ENCODE results near the gene LAX1.

LAX1 gene

GRCh38 chr1:203797948-203798655, 33.1 kb downstream of the LAX1 start:
- H3K36me3 Mint-ChIP-seq (ENCODE audit: insufficient read depth): peaks cover 36% of the 10 kb centered on the region
- peaks cover 53% of the 10 kb centered on the region for H3K4me1 Mint-ChIP-seq
- H3K27ac Mint-ChIP-seq (ENCODE audit: low read depth): no peak overlapping the region
- no peaks in the 10 kb centered on the region for H3K27me3 Mint-ChIP-seq
- peak overlapping the region; percentile 91 for H3K4me3 Mint-ChIP-seq
- ATAC-seq (replicated peaks; ENCODE audit: extremely low read depth, poor library complexity, severe bottlenecking) (no peak), DNase-seq (ENCODE audit: low spot score in 2 of 2) (no peak)
- H3K9me3 Mint-ChIP-seq: no peaks in the 10 kb centered on the region

DNA sequence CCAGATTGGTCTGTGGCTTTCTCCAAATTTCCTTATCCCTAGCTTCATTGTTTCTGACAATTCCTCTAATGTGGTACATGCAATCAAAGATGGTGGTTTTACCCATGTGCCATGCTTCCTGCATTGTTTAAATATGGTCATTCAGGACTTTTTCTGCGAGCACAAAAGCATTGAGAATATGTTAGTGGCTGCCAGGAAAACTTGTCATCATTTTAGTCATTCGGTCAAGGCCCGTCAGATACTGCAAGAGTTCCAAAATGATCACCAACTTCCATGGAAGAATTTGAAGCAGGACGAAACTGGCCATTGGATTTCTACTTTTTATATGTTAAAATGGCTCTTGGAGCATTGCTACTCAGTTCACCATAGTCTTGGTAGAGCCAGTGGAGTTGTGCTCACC, 34.2 kb downstream of the LAX1 start:
- no peak overlapping the region for H3K27ac Mint-ChIP-seq (ENCODE audit: low read depth)
- peaks cover 63% of the 10 kb centered on the region for H3K4me1 Mint-ChIP-seq
- no peaks in the 10 kb centered on the region for H3K27me3 Mint-ChIP-seq
- no peak for ATAC-seq (replicated peaks; ENCODE audit: extremely low read depth, poor library complexity, severe bottlenecking)
- H3K4me3 Mint-ChIP-seq: no peak overlapping the region
- DNase-seq (ENCODE audit: low spot score in 2 of 2): no peak
- H3K36me3 Mint-ChIP-seq (ENCODE audit: insufficient read depth): peaks cover 46% of the 10 kb centered on the region
- H3K9me3 Mint-ChIP-seq: no peaks in the 10 kb centered on the region

DNA sequence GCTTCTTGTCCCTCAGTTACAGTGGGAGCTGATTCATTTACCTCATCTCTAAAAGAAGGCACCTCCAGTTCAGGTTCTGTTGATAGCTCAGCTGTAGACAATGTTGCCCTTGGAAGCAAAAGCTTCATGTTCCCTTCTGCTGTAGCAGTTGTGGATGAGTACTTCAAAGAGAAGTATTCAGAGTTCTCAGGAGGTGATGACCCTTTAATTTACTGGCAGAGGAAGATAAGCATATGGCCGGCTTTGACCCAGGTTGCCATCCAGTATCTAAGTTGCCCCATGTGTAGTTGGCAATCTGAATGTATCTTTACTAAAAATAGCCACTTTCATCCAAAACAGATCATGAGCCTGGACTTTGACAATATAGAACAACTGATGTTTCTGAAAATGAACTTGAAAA, 35.0 kb downstream of the LAX1 start:
- ATAC-seq (replicated peaks; ENCODE audit: extremely low read depth, poor library complexity, severe bottlenecking) (no peak), DNase-seq (ENCODE audit: low spot score in 2 of 2) (no peak)
- Mint-ChIP-seq H3K27ac (ENCODE audit: low read depth) (no peak overlapping the region), H3K36me3 (ENCODE audit: insufficient read depth) (peaks cover 54% of the 10 kb centered on the region), H3K4me1 (peaks cover 66% of the 10 kb centered on the region), H3K9me3 (no peaks in the 10 kb centered on the region), H3K27me3 (no peaks in the 10 kb centered on the region), H3K4me3 (no peak overlapping the region)

GRCh38 chr1:203805689-203806088, 40.7 kb downstream of the LAX1 start:
- DNase-seq (ENCODE audit: low spot score in 2 of 2) (no peak), ATAC-seq (replicated peaks; ENCODE audit: extremely low read depth, poor library complexity, severe bottlenecking) (no peak)
- Mint-ChIP-seq H3K4me3 (no peak overlapping the region), H3K27me3 (no peaks in the 10 kb centered on the region), H3K36me3 (ENCODE audit: insufficient read depth) (peaks cover 60% of the 10 kb centered on the region), H3K27ac (ENCODE audit: low read depth) (peak overlapping the region; percentile 39), H3K9me3 (no peaks in the 10 kb centered on the region), H3K4me1 (peaks cover 33% of the 10 kb centered on the region)

DNA sequence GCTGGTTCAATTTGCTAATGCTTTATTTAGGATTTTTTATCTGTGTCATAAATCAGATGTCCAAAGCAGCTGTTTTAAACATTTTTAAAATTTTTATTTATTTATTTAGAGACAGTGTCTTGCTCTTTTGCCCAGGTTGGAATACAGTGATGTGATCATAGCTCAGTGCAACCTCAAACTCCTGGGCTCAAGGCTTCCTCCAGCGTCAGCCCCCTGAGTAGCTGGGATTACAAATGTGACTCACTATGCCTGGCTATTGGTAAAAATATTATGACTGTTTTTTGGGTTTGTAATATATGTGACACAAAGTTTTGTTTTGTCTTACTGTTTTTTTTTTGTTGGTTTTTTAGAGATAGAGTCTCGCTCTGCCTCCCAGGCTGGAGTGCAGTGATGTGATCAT, 42.2 kb downstream of the LAX1 start:
- Mint-ChIP-seq H3K36me3 (ENCODE audit: insufficient read depth) (peaks cover 65% of the 10 kb centered on the region), H3K27ac (ENCODE audit: low read depth) (peak overlapping the region; percentile 32), H3K9me3 (no peaks in the 10 kb centered on the region), H3K27me3 (no peaks in the 10 kb centered on the region), H3K4me3 (no peak overlapping the region), H3K4me1 (peaks cover 39% of the 10 kb centered on the region)
- ATAC-seq (replicated peaks; ENCODE audit: extremely low read depth, poor library complexity, severe bottlenecking) (no peak), DNase-seq (ENCODE audit: low spot score in 2 of 2) (no peak)

DNA sequence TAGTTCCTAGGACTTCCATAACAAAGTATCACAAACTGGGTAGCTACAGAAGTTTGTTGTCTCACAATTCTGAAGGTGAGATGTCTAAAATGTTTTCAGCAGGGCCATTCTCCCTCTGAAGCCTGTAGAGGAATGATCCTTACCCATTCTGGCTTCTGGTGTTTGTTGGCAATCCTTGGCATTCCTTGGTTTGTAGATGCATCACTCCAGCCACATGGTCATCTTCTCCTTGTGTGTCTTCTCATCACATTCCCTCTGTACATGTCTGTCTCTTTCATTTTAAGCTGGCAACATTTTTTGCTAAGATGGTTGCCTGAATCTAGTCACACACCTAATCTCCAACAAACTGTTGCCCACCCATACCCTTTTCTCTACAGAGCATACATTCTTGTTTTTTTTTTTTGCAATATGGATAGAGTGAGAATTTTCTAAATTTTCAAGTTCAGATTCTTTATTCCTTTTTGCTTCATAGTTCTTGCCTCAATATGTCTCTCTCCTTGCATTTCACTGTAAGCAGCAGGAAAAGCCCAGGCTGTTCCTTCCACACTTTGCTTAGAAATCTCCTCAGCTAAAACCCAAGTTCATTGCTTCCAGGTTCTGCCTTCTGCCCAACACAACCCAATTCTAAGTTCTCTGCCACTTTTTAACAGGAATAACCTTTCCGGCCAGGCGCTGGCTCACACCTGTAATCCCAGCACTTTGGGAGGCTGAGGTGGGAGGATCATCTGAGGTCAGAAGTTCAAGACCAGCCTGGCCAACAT, 48.8 kb downstream of the LAX1 start:
- Mint-ChIP-seq H3K27me3 (no peaks in the 10 kb centered on the region), H3K9me3 (no peaks in the 10 kb centered on the region), H3K36me3 (ENCODE audit: insufficient read depth) (peaks cover 66% of the 10 kb centered on the region), H3K4me3 (no peak overlapping the region), H3K4me1 (peaks cover 27% of the 10 kb centered on the region), H3K27ac (ENCODE audit: low read depth) (no peak overlapping the region)
- DNase-seq (ENCODE audit: low spot score in 2 of 2): no peak
- ATAC-seq (replicated peaks; ENCODE audit: extremely low read depth, poor library complexity, severe bottlenecking): no peak

DNA sequence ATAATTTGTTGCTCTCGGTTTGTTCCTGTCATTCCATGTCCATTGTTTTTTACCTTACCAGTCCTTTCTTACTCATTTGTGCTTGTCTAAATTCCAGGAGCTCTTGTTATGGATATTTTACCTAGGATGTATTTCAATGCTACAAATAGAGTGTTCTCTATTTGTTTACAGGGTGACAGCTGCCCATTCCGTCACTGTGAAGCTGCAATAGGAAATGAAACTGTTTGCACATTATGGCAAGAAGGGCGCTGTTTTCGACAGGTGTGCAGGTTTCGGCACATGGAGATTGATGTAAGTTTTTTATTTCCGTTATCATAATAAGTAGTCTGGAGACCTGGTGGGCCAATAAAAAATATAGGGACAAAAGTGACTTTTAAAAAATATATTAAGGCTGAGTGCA, 53.4 kb downstream of the LAX1 start:
- H3K4me3 Mint-ChIP-seq: no peak overlapping the region
- H3K27ac Mint-ChIP-seq (ENCODE audit: low read depth): no peak overlapping the region
- no peaks in the 10 kb centered on the region for H3K9me3 Mint-ChIP-seq
- DNase-seq (ENCODE audit: low spot score in 2 of 2): no peak
- H3K36me3 Mint-ChIP-seq (ENCODE audit: insufficient read depth): peaks cover 81% of the 10 kb centered on the region
- no peaks in the 10 kb centered on the region for H3K27me3 Mint-ChIP-seq
- no peak for ATAC-seq (replicated peaks; ENCODE audit: extremely low read depth, poor library complexity, severe bottlenecking)
- H3K4me1 Mint-ChIP-seq: peaks cover 41% of the 10 kb centered on the region

DNA sequence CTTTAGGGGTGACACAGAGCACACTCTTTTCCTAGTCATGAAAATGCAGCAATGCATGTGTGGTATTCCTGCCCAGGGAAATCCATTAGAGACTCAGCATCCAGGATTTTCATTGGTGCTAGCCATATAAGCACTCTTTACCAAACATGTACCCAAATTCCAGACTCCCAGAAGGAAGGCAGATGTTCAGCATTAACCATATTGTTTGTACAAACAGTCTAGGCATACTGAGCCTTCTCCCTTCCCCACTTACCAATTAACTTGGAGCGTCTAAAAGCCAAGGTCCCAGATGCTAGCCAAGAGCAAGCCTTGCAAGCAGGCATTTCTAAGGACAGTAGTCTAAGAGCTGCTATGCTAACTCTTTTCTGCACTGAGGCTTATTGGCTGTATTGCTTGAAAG, 58.3 kb downstream of the LAX1 start:
- Mint-ChIP-seq H3K9me3 (no peaks in the 10 kb centered on the region), H3K36me3 (ENCODE audit: insufficient read depth) (peaks cover 81% of the 10 kb centered on the region), H3K4me1 (peaks cover 41% of the 10 kb centered on the region), H3K27ac (ENCODE audit: low read depth) (no peak overlapping the region), H3K4me3 (no peak overlapping the region), H3K27me3 (no peaks in the 10 kb centered on the region)
- no peak for ATAC-seq (replicated peaks; ENCODE audit: extremely low read depth, poor library complexity, severe bottlenecking)
- DNase-seq (ENCODE audit: low spot score in 2 of 2): no peak
